K562 (cell line): Measurements from ENCODE around the gene NUB1. TPM values are rescaled to one million over a fixed set of nuclear protein-coding genes. Genes with fewer than 3 reads are reported as not detected.

Experiments used
- ATAC-seq: fragments of 200-7000 bp; cut with Tn5 transposase; 3 replicates; pipeline ENCODE4 v1.9.1; 2020; ENCODE audit warnings: moderate library complexity
- BruUV-seq: library from RNA; stranded (reverse); fragments of 400-500 nt; replicated peaks from 2 replicates; lab custom pipeline; 2021; lab: Mats Ljungman, UMichigan
- CTCF ChIA-PET: fragments of 300-600 bp; formaldehyde crosslinking; extraction: SDS; loops from one replicate; lab custom pipeline; 2021; ENCODE audit warnings: low intra/inter-chr PET ratio; lab: Yijun Ruan, JAX
- POLR2A ChIA-PET: fragments of 300-600, 350-650 bp; sonication (Branson Sonifier 250); formaldehyde crosslinking; extraction: SDS; loops from one replicate; lab custom pipeline; 2021; ENCODE audit warnings: antibody characterized with exemption, inconsistent platforms; lab: Yijun Ruan, JAX
- DNase-seq, 4 experiments: peaks; one replicate each; pipeline versions ENCODE4 v3.0.0 to v3.0.0-alpha.2; 2011 to 2018; ENCODE audit warnings: low spot score in 3 of 4, mixed read lengths in 3 of 4; ENCODE audit errors: extremely low read depth in 1 of 4
- FAIRE-seq: peaks from 2 replicates; lab custom pipeline; 2011; peaks lifted over from hg19 to GRCh38; lab: Jason Lieb, UNC
- H2AFZ ChIP-seq: 2 replicates; pipeline ENCODE4 v1.6.0; 2011; ENCODE audit warnings: low read depth, low read length, control low read depth, inconsistent platforms
- H3K27ac ChIP-seq: fragments of 200-600 bp; 3 replicates; pipeline ENCODE4 v1.8.0; 2011; ENCODE audit warnings: low read depth, mild to moderate bottlenecking, control low read depth, inconsistent platforms, low read length, moderate library complexity, mixed read lengths; ENCODE audit errors: extremely low read depth
- H3K27me3 ChIP-seq, 2 experiments: fragments of 300-600 bp in 1 of 2; 2 replicates in 1 of 2; 3 replicates in 1 of 2; pipeline versions ENCODE4 v1.6.0 to v1.8.0; 2011; ENCODE audit warnings: inconsistent platforms in 2 of 2, low read length in 2 of 2, mild to moderate bottlenecking in 1 of 2, mixed read lengths in 1 of 2, moderate library complexity in 1 of 2; ENCODE audit not compliant: control insufficient read depth in 2 of 2, insufficient read depth in 2 of 2
- H3K36me3 ChIP-seq: fragments of 300-600 bp; 3 replicates; pipeline ENCODE4 v1.8.0; 2011; ENCODE audit warnings: mild to moderate bottlenecking, low read length, inconsistent platforms; ENCODE audit not compliant: control insufficient read depth, insufficient read depth
- H3K4me1 ChIP-seq, 2 experiments: fragments of 200-600 bp in 1 of 2; replicated peaks in 1 of 2; 2 replicates in 1 of 2; 3 replicates in 1 of 2; pipeline versions ENCODE4 v1.5.1 to v1.8.0; 2011; ENCODE audit warnings: inconsistent platforms in 2 of 2, low read length in 2 of 2, mild to moderate bottlenecking in 1 of 2, mixed read lengths in 1 of 2, moderate library complexity in 1 of 2; ENCODE audit not compliant: control insufficient read depth in 2 of 2, insufficient read depth in 2 of 2
- H3K4me2 ChIP-seq: 2 replicates; pipeline ENCODE4 v1.6.1; 2011; ENCODE audit warnings: low read length, control low read depth, inconsistent platforms, mixed read lengths; ENCODE audit not compliant: insufficient read depth
- H3K4me3 ChIP-seq: fragments of 200-600 bp; sonication (generic), shearing (Covaris generic); 2 replicates; pipeline ENCODE4 v1.5.1; 2016; ENCODE audit warnings: control low read depth, inconsistent platforms
- H3K79me2 ChIP-seq: fragments of 200-600 bp; 3 replicates; pipeline ENCODE4 v1.8.0; 2011; ENCODE audit warnings: low read length, inconsistent platforms; ENCODE audit not compliant: control insufficient read depth, insufficient read depth
- H3K9ac ChIP-seq, 2 experiments: 2 replicates each; pipeline versions ENCODE4 v1.6.0 to v1.6.1; 2011; ENCODE audit warnings: low read depth in 2 of 2, low read length in 2 of 2, control low read depth in 1 of 2, inconsistent platforms in 1 of 2, mild to moderate bottlenecking in 1 of 2, mixed read lengths in 1 of 2; ENCODE audit not compliant: insufficient read depth in 1 of 2
- H3K9me1 ChIP-seq: one replicate; pipeline ENCODE4 v1.6.0; 2011; ENCODE audit warnings: inconsistent platforms, mild to moderate bottlenecking, low read length, moderate library complexity; ENCODE audit not compliant: control insufficient read depth, insufficient read depth
- H3K9me3 ChIP-seq: replicated peaks from 2 replicates; pipeline ENCODE4 v1.5.1; 2011; ENCODE audit warnings: low read depth, low read length, inconsistent platforms; ENCODE audit not compliant: control insufficient read depth, insufficient read depth
- H4K20me1 ChIP-seq: replicated peaks from 2 replicates; pipeline ENCODE4 v1.6.1; 2011; ENCODE audit warnings: low read length, inconsistent platforms, mixed read lengths; ENCODE audit not compliant: control insufficient read depth, insufficient read depth
- CCAR2 ChIP-seq: fragments of 200-400 bp; formaldehyde crosslinking; IDR thresholded peaks from 2 replicates; pipeline ENCODE4 v1.6.1; 2017; ENCODE audit warnings: mild to moderate bottlenecking, low read depth, low read length
- CTBP1 ChIP-seq: fragments of 450-650 bp; IDR thresholded peaks from 2 replicates; pipeline ENCODE4 v1.6.1; 2016; ENCODE audit warnings: borderline replicate concordance
- FIP1L1 ChIP-seq: fragments of 200-400 bp; formaldehyde crosslinking; IDR thresholded peaks from 2 replicates; pipeline ENCODE4 v1.6.1; 2018; ENCODE audit warnings: mild to moderate bottlenecking, low read depth, low read length; ENCODE audit not compliant: poor library complexity, severe bottlenecking
- FOSL1 ChIP-seq: fragments of 200-800 bp; sonication (Bioruptor generic); conservative IDR thresholded peaks from 2 replicates; pipeline ENCODE4 v1.6.1; 2016; ENCODE audit warnings: missing genetic modification characterization, missing compliant biosample characterization
- HOXB6 ChIP-seq: fragments of 250-450 bp; sonication (Bioruptor Pico); IDR thresholded peaks from 2 replicates; pipeline ENCODE4 v1.5.1; 2022; ENCODE audit warnings: mild to moderate bottlenecking, borderline replicate concordance
- MYC ChIP-seq, 2 experiments: fragments of 250-450 bp in 1 of 2; sonication (Bioruptor Pico) in 1 of 2; IDR thresholded peaks; 2 replicates each; pipeline versions ENCODE4 v1.5.1 to v1.6.1; 2012 to 2021; ENCODE audit warnings: low read depth in 2 of 2, borderline replicate concordance in 1 of 2, improper control_type of control experiment in 1 of 2, low read length in 1 of 2, mild to moderate bottlenecking in 1 of 2, moderate library complexity in 1 of 2
- NFE2 ChIP-seq: IDR thresholded peaks from 2 replicates; pipeline ENCODE4 v1.6.1; 2014; ENCODE audit warnings: antibody characterized with exemption, low read depth
- PHF20 ChIP-seq: fragments of 450-650 bp; IDR thresholded peaks from 2 replicates; pipeline ENCODE4 v1.6.1; 2018; ENCODE audit not compliant: partially characterized antibody
- POU5F1 ChIP-seq: fragments of 150-350 bp; IDR thresholded peaks from 2 replicates; pipeline ENCODE4 v1.6.1; 2014; ENCODE audit warnings: borderline replicate concordance, low read length, low read depth, mild to moderate bottlenecking; ENCODE audit not compliant: partially characterized antibody
- RAD21 ChIP-seq, 2 experiments: fragments of 250-450 bp in 1 of 2; fragments of 450-650 bp in 1 of 2; sonication (Bioruptor Pico) in 1 of 2; formaldehyde crosslinking in 1 of 2; IDR thresholded peaks in 1 of 2; conservative IDR thresholded peaks in 1 of 2; 2 replicates each; pipeline versions ENCODE4 v1.4.0 to v1.8.0; 2020 to 2022; ENCODE audit warnings: mild to moderate bottlenecking in 2 of 2, moderate library complexity in 1 of 2
- SMAD3 ChIP-seq: fragments of 450-650 bp; formaldehyde crosslinking; conservative IDR thresholded peaks from 2 replicates; pipeline ENCODE4 v1.4.0; 2020; ENCODE audit warnings: mild to moderate bottlenecking
- SOX6 ChIP-seq: fragments of 450-650 bp; IDR thresholded peaks from 2 replicates; pipeline ENCODE4 v1.6.1; 2014; ENCODE audit warnings: mild to moderate bottlenecking
- SRF ChIP-seq, 2 experiments: fragments of 250-450, 450-650 bp in 1 of 2; sonication (Bioruptor Pico) in 1 of 2; sonication (generic) in 1 of 2; formaldehyde crosslinking; IDR thresholded peaks; 2 replicates each; pipeline versions ENCODE4 v1.5.0 to v1.5.1; 2020 to 2022; ENCODE audit warnings: mild to moderate bottlenecking in 1 of 2, missing genetic modification reagents in 1 of 2
- SRSF1 ChIP-seq: fragments of 200-400 bp; formaldehyde crosslinking; IDR thresholded peaks from 2 replicates; pipeline ENCODE4 v1.6.1; 2017; ENCODE audit warnings: mild to moderate bottlenecking, low read depth, low read length, moderate library complexity
- ZFP91 ChIP-seq: sonication (generic); formaldehyde crosslinking; IDR thresholded peaks from 2 replicates; pipeline ENCODE4 v1.8.0; 2022; ENCODE audit warnings: mild to moderate bottlenecking, missing genetic modification reagents
- ZNF311 ChIP-seq: fragments of 250-450 bp; sonication (Bioruptor Pico); IDR thresholded peaks from 2 replicates; pipeline ENCODE4 v1.4.0; 2020; ENCODE audit warnings: mild to moderate bottlenecking, moderate library complexity
- WGBS: fragments of 100-300 bp; shearing (Covaris generic); methylation state at CpG from one replicate; pipeline ENCODE4 v1.1.6; 2016; ENCODE audit warnings: low coverage, mixed read lengths; ENCODE audit not compliant: insufficient coverage; ENCODE audit errors: missing lambda C conversion rate; 5-methylcytosine and 5-hydroxymethylcytosine counted together
- in situ Hi-C: fragments of 300-500 bp; cut with MboI; formaldehyde crosslinking; loops from 4 replicates; pipeline ENCODE4 v1.15.0; 2018; ENCODE audit warnings: inconsistent platforms, mixed read lengths
- intact Hi-C: fragments of 100-400 bp; cut with micrococcal nuclease; formaldehyde crosslinking; loops from 2 replicates; pipeline ENCODE4 v1.14.2; 2022
- polyA plus RNA-seq, 8 experiments: library from polyadenylated mRNA; depleted of rRNA in 4 of 8; stranded (reverse) in 5 of 8; unstranded in 3 of 8; fragments of >200 nt; fragmentation: Nextera tagmentation in 2 of 8; fragmentation: Illumina TruSeq in 1 of 8; extraction: Ambion mirVana in 2 of 8; extraction: Trizol in 1 of 8; gene quantifications; 2 replicates each; pipeline versions ENCODE4 v1.2.1 to v1.2.3, GENCODE V29; 2011 to 2014; ENCODE audit warnings: inconsistent platforms in 1 of 8, missing spikeins in 1 of 8
- total RNA-seq, 7 experiments: library from RNA; depleted of rRNA in 6 of 7; stranded (reverse); fragments of >200 nt in 6 of 7; fragmentation: Illumina TruSeq in 2 of 7; extraction: Trizol in 2 of 7; gene quantifications; 2 replicates each; pipeline versions ENCODE4 v1.2.1 to v1.2.3, GENCODE V29; 2011 to 2021; ENCODE audit warnings: low replicate concordance in 1 of 7

Gene NUB1
- total and polyA plus RNA-seq, 9 of the 15 experiments (the other 6 are each of a cell fraction or from before 2014, with no cell fraction given) = 43.2 to 159 (median 85.2) TPM

GRCh38 chr7:151327022-151327421 lies 14.6 kb upstream of the NUB1 start:
- ATAC-seq = no peak
- Histone ChIP-seq H3K4me1 (no peaks in the 10 kb centered on the region), H3K4me3 (no peak overlapping the region), H3K27me3 (peaks cover 4 to 10% of the 10 kb centered on the region in 2 experiments; a peak in 3 of 5 replicates), H3K36me3 (no peaks in the 10 kb centered on the region), H3K27ac (no peak overlapping the region), H2AFZ (no peak overlapping the region), H3K9me1 (no peaks in the 10 kb centered on the region), H4K20me1 (no peaks in the 10 kb centered on the region), H3K79me2 (no peaks in the 10 kb centered on the region), H3K9me3 (0 out of 2 replicates have a peak, but pooled peaks cover 2% of the 10 kb centered on the region), H3K9ac (no peak overlapping the region), H3K4me2 (no peak overlapping the region)
- ChIA-PET CTCF (interaction anchor here (0.5 kb wide), 1 partner anchor 337 kb away, joined by 3 read pairs; no protein-coding TSS in a partner anchor), POLR2A (no interaction called here)
- TF ChIP-seq PHF20 = no peak
- TF ChIP-seq SOX6 = no peak
- TF ChIP-seq HOXB6 = no peak
- TF ChIP-seq ZNF311 (CRISPR knock-in tag) = no peak
- TF ChIP-seq POU5F1 = no peak
- TF ChIP-seq CCAR2 = no peak
- 2% methylated on average over 2 of the region's 2 CpGs for WGBS
- no TSS peak for BruUV-seq
- no peak for DNase-seq
- intact Hi-C loops = no loop called here
- no peak for FAIRE-seq
- in situ Hi-C loops = no loop called here

DNA sequence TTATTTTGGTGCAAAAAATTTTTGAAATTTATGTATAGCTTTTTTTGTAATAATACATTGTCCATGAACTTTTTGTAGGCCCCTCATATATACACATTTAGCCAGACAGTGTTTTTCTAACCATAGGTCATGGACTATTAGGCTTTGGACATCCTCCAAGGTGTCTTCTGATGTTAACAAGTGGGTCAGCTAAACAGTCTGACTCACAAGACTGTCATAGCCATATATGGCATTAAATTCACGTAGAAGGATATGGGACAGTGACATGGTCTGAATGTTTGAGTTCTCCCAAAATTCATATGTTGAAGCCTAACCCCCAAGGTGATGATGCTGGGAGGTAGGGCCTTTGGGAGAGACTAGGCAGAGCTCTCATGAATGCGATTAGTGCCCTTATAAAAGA lies 14.0 kb upstream of the NUB1 start:
- no peak for FAIRE-seq
- TF ChIP-seq SMAD3 (CRISPR knock-in tag) (no peak), ZFP91 (CRISPR knock-in tag) (no peak), NFE2 (no peak), SRSF1 (no peak), FOSL1 (tag) (peak; percentile 50; the same call in 1 of the 2 replicates), RAD21 (CRISPR knock-in tag; conservative IDR thresholded peaks at IDR 0.05 in 1 of 2, IDR thresholded peaks at IDR 0.05 in 1 of 2) (no peak), MYC (IDR thresholded peaks at IDR 0.05; ENCODE audit: low read depth, low read length) (no peak), MYC (CRISPR knock-in tag; IDR thresholded peaks at IDR 0.05; ENCODE audit: borderline replicate concordance, low read depth) (no peak), CTBP1 (no peak), SRF (CRISPR knock-in tag; IDR thresholded peaks at IDR 0.05) (peak in 1 of 2 experiments; percentile 86; a peak in 1 of 4 replicates), FIP1L1 (no peak)

More for the DNA sequence above, 14.0 kb upstream of the NUB1 start:
- no TSS peak for BruUV-seq
- WGBS = 4% methylated on average over 2 of the region's 2 CpGs
- H3K9me3 ChIP-seq = 0 out of 2 replicates have a peak, but pooled peaks cover 2% of the 10 kb centered on the region
- ATAC-seq = no peak
- H3K4me1 ChIP-seq = no peaks in the 10 kb centered on the region
- no peak overlapping the region for H3K4me3 ChIP-seq
- H2AFZ ChIP-seq = no peak overlapping the region
- in situ Hi-C loops (no loop called here), intact Hi-C loops (no loop called here)
- H3K4me2 ChIP-seq = no peak overlapping the region
- no peak overlapping the region for H3K9ac ChIP-seq
- no peaks in the 10 kb centered on the region for H3K79me2 ChIP-seq
- POLR2A ChIA-PET = no interaction called here
- H3K9me1 ChIP-seq = no peaks in the 10 kb centered on the region
- peaks cover 4 to 14% of the 10 kb centered on the region in 2 experiments; a peak in 3 of 5 replicates for H3K27me3 ChIP-seq
- H3K36me3 ChIP-seq = no peaks in the 10 kb centered on the region
- H3K27ac ChIP-seq = no peak overlapping the region
- DNase-seq = no peak
- no peaks in the 10 kb centered on the region for H4K20me1 ChIP-seq
- CTCF ChIA-PET = no interaction called here
